ENCODE data around the gene HIRA.
A peak's percentile ranks its signal among the peaks of the same experiment; 100 is the strongest.
"Not testable (repeated sequence)": the region's sequence is repeated elsewhere in the genome, so short reads cannot be mapped to it uniquely, and the experiment has no call there.

HIRA gene

DNA sequence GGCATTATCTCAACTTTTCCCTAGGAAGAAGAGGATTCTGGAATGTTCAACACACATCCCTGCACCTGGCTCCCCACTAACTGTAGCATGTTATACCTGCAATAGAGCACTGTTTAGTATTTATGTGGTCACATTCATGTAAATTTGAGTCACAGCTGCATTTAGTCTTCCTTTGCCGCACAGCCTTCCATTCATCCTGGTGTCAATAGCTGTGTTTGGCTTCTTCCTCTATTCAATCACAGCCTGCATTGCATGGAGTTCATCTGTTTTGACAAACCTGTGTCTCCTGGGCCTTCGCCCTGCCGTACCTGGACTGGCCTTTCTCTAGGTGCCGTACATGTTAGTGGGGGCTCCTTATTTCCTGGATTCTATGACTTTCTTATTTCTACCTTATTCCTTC is 20.0 kb upstream of the HIRA start:
- Mint-ChIP-seq H3K27ac (no peak overlapping the region), H3K36me3 (peaks cover 48% of the 10 kb centered on the region), H3K4me3 (no peak overlapping the region), H3K9me3 (no peaks in the 10 kb centered on the region), H3K4me1 (peaks cover 21% of the 10 kb centered on the region), H3K27me3 (no peaks in the 10 kb centered on the region)
- ATAC-seq = no peak

DNA sequence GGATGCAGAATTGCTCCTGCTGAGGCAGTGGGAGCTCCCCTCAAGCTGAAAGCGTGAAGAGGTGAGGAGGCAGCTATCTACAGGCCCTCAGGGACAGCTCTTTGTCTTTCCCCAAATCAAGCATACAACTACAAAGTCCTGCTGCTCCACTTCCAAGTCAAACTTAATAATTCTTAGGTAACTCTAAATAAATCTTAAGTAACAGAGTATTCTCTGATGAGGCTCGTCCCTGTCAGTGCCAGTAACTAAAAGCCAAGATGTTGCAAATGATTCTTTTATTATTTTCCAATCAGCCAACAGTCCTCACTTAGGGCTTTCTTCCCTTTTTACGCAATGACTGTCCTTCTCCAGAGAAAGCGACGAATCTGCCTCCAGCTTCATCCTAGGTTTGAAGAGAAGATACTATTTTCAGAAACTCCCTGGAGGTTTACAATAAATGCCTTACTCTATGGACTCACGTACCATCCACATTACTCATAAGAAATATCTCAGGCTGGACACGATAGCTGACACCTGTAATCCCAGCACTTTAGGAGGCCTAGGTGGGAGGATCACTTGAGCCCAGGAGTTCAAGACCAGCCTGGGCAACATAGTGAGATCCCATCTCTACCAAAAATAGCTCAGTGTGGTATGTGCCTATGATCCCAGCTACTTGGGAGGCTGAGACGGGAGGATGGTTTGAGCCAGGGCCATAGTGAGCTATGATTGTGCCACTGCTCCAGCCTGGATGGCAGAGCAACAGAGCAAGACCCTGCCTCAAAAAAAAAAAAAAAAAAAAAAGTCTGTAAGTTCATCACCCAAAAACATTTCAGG is 19.0 kb upstream of the HIRA start:
- no peaks in the 10 kb centered on the region for H3K27me3 Mint-ChIP-seq
- H3K36me3 Mint-ChIP-seq = peaks cover 44% of the 10 kb centered on the region
- ATAC-seq = no peak
- H3K4me3 Mint-ChIP-seq = no peak overlapping the region
- H3K27ac Mint-ChIP-seq = no peak overlapping the region
- peaks cover 29% of the 10 kb centered on the region for H3K4me1 Mint-ChIP-seq
- H3K9me3 Mint-ChIP-seq = no peaks in the 10 kb centered on the region

DNA sequence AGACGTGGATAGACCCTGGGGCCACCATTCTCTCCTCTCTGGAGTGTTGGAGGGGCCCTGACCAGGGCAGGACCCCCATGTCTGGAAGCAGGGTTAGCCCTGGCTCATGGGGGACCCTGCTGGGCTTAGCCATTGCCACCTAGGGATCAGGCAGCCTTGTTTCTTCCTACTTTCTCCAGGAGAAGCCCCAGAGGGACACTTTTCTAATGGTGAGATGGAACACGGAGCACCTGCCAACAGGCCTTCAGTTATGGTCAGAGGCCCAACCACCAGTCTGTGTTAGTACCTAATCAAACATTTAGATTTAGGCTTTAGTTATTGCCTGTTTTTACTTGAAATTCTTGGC is 17.9 kb upstream of the HIRA start:
- Mint-ChIP-seq H3K27me3 (no peaks in the 10 kb centered on the region), H3K9me3 (no peaks in the 10 kb centered on the region), H3K27ac (no peak overlapping the region), H3K4me1 (peaks cover 39% of the 10 kb centered on the region), H3K4me3 (no peak overlapping the region), H3K36me3 (peaks cover 37% of the 10 kb centered on the region)
- no peak for ATAC-seq

DNA sequence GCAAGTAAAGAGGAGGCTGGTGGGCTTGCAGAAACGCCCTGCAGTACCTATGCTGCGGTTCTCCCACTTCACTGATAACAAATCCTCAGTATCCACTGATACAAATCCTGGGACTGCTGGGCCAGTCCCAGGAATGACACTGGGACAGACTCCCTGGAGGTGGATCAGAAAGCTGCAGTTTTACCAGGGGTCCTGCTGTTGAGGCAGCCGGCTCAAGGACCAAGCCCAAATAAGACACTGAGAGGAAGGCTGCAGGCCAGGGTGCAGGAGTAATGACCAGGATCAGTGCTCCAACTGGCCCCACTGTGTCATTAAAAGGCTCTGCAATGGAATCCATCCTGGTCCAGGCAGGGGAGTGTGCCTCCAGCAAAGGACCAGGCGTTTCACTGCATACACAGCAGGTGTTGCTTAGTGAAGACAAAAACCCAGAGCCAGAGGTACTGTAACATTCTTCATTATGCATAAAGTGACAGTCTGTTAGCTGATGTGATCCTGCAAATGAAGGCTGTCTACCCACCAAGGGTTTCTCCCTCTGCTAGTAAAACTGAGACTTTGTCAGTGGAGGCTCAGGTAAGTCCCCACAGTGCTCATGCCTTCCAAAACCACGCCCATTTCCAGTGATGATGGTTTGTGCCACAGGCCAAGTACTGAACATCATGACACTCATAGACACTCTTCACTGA is 17.3 kb upstream of the HIRA start:
- Mint-ChIP-seq H3K4me3 (peak overlapping the region; percentile 42), H3K9me3 (no peaks in the 10 kb centered on the region), H3K27me3 (no peaks in the 10 kb centered on the region), H3K36me3 (peaks cover 37% of the 10 kb centered on the region), H3K4me1 (peaks cover 44% of the 10 kb centered on the region), H3K27ac (peak overlapping the region; percentile 87)
- ATAC-seq = peak; percentile 4

DNA sequence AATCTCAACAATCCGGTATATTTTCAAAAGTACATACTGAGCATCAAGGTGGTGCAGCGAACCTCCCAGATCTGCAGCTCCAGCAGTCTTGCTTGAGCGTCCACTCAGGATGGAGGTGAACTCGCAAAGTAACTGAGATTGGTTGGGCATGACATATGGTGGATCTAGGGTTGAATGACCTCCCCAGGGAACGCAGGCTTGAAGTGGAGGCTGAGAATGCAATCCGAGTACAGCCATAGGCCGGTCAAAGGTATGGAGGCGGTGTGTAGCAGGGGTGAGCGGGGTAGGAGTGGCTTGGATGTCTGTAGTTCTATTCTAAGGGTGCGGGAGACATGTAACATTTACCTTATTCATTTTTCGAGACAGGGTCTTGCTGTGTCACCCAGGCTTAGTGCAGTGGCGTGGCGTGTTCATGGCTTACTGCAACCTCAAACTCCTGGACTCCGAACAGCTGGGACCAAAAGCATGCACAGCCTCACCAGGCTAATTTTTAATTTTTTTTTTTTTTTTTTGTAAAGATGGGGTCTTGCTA is 16.6 kb upstream of the HIRA start:
- peak overlapping the region; percentile 87 for H3K27ac Mint-ChIP-seq
- peak overlapping the region; percentile 84 for H3K4me3 Mint-ChIP-seq
- H3K9me3 Mint-ChIP-seq = no peaks in the 10 kb centered on the region
- H3K4me1 Mint-ChIP-seq = peaks cover 51% of the 10 kb centered on the region
- no peaks in the 10 kb centered on the region for H3K27me3 Mint-ChIP-seq
- H3K36me3 Mint-ChIP-seq = peaks cover 37% of the 10 kb centered on the region
- ATAC-seq = peak; percentile 85

DNA sequence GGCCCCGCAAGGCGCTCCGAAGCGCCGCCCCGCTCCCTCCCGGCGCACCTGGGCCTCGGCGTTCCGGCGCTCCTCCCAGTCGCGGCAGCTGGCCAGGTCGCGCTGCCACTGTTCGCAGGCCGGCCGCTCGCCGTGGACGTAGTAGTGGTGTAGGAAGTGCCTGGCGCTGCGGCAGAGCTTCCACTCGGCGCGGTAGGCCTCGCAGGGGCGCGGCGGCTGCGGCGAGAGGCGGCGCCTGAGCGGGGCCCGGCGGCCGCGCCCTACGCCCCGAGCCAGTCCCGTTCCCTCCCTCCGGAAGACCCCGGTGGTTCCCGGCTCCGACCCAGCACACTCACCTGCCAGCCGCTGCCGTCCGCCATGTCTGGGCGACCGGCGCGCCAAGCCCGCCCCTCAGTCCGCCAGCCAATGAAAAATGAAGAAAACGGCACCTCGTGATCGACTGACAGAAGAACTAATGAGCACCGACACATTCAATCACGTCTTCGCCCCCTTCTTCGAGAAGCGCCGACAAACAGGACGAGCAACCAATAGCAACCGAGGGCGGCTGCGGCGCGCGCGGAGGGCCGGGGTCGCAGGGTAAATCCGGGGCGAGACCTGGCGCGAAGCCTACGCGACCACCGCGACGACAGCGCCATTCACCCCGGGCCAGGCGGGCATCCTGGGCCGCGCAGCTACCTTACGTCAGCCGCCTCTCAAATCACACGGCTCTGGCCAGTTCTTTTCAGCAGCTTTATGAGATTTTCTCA is 16.0 kb upstream of the HIRA start, which contains the start of gene C22orf39:
C22orf39 (minus strand) TSS at position 382 of the 746 bp plus-strand sequence; CDS start at position 359, 23 bp downstream.
- peaks cover 32% of the 10 kb centered on the region for H3K36me3 Mint-ChIP-seq
- H3K27ac Mint-ChIP-seq = peak within 1 kb of the TSS; percentile 87
- H3K4me3 Mint-ChIP-seq = peak within 1 kb of the TSS; percentile 84
- H3K4me1 Mint-ChIP-seq = peaks cover 53% of the 10 kb centered on the region
- no peaks in the 10 kb centered on the region for H3K9me3 Mint-ChIP-seq
- ATAC-seq = peak; percentile 94
- no peaks in the 10 kb centered on the region for H3K27me3 Mint-ChIP-seq

DNA sequence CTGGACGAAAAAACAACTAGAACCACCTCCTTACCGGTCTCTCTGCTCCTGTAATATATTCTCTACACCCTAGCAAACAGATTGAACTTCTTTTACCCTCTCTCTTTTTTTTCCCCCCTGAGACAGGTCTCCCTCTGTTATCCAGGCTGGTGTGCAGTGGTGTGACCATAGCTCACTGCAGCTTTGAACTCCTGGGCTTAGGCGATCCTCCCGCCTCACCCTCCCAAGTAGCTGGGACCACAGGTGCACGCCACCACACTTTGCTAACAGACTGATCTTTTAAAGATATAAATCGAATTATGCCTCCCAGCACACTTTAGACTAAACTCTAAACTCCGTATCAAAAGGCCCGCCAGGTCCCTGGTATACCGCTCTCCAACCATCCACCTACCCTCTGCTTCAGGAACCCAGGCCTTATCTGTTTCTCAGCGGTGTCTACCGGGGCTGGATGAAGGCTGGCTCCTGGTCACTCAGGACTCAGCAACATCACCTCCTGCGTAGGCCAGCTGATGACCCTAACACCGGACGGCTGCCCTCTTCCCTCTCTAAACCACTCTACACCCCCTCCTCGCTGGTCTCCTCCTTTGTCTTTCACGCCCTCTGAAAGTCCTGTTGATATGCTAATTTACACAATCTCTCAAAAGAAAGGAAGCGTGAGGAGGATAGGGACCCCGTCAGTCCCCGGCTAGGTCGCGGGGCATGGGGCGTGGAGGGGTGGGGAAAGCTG is 15.2 kb upstream of the HIRA start:
- Mint-ChIP-seq H3K4me3 (peak overlapping the region; percentile 84), H3K27me3 (no peaks in the 10 kb centered on the region), H3K4me1 (peaks cover 53% of the 10 kb centered on the region), H3K27ac (peak overlapping the region; percentile 87), H3K9me3 (no peaks in the 10 kb centered on the region), H3K36me3 (peaks cover 31% of the 10 kb centered on the region)
- ATAC-seq = no peak

DNA sequence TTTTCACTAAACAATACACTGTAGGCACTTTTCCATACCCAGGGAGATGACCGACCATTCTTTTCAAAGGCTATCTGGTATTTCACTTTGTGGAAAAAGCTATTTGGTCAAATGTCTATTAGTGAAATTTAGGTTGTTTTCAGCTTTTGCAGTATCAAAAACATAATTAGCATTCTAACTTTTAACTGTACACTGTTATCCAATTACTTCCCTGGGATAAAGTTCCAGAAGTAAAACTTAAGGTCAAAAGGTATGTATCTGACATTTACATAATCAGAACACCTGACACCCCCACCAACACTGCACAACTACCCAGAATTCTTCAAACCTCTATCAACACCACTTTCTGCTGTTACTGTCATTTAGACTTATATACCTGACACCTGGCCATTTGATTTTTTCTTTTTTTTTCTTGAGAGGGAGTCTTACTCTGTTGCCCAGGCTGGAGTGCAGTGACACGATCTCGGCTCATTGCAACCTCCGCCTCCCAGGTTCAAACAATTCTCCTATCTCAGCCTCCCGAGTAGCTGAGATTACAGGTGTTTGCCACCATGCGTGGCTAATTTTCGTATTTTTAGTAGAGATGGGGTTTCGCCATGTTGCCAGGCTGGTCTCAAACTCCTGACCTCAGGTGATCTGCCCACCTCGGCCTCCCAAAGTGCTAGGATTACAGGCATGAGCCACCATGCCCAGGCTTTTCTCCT is 13.9 kb upstream of the HIRA start:
- H3K36me3 Mint-ChIP-seq = peaks cover 29% of the 10 kb centered on the region
- not testable (repeated sequence) for ATAC-seq, H3K27ac Mint-ChIP-seq, H3K27me3 Mint-ChIP-seq, H3K4me3 Mint-ChIP-seq, H3K9me3 Mint-ChIP-seq
- peaks cover 58% of the 10 kb centered on the region for H3K4me1 Mint-ChIP-seq

DNA sequence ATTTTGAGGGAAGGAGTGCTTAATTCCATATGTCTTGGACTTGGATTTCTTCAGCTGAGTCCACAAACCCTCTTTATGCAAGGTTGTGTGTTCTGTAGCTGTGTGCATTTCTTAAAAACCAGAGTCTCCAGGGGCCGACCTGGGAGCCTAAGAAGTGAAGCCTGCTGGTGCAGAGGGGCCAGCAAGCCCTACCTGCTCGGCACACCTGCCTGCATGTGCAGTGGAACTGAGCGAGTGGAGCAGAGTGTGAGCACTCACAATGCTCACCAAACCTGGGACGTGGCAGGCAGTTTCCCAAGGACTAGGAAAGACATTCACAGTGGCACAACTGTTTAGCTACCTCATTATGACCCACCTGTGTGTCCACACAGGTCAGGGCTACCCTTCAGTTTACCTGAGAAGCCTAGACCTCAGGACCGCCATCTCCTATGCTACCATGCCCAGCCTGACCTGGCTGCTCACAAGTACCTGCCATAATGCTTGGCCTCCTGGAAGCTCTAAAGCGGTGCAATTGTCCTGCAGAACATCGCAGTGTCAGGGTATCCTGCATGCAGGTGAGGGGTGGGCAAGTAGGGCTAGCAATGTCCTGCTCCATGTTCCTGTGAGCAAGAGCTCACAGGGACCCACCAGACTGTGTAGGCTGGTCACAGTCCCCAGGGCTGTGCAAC is 12.1 kb upstream of the HIRA start:
- no peak for ATAC-seq
- Mint-ChIP-seq H3K9me3 (no peaks in the 10 kb centered on the region), H3K4me1 (peaks cover 53% of the 10 kb centered on the region), H3K27me3 (no peaks in the 10 kb centered on the region), H3K36me3 (peaks cover 29% of the 10 kb centered on the region), H3K4me3 (no peak overlapping the region), H3K27ac (peak overlapping the region; percentile 32)

DNA sequence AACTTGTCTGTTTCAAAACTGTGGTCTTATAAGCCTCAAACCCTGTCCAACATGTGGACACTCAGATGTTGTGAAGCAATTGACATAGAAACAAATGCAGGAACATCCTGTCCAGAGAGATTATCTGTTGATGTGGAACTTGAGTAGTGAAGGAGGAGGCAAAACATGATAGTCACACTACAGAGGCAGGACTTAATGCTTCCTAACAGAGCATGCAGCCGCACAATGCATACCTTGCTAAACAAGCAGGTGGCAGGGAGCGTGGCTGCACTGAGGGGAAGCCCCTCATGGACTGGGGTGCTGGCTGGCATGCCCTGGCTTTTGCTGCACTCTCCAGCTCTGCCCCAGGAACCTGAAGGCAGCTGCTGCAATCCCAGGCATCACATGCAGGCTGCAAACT is 10.6 kb upstream of the HIRA start:
- no peak for ATAC-seq
- H3K4me3 Mint-ChIP-seq = no peak overlapping the region
- peak overlapping the region; percentile 22 for H3K27ac Mint-ChIP-seq
- H3K9me3 Mint-ChIP-seq = no peaks in the 10 kb centered on the region
- H3K36me3 Mint-ChIP-seq = peaks cover 36% of the 10 kb centered on the region
- no peaks in the 10 kb centered on the region for H3K27me3 Mint-ChIP-seq
- H3K4me1 Mint-ChIP-seq = peaks cover 44% of the 10 kb centered on the region

DNA sequence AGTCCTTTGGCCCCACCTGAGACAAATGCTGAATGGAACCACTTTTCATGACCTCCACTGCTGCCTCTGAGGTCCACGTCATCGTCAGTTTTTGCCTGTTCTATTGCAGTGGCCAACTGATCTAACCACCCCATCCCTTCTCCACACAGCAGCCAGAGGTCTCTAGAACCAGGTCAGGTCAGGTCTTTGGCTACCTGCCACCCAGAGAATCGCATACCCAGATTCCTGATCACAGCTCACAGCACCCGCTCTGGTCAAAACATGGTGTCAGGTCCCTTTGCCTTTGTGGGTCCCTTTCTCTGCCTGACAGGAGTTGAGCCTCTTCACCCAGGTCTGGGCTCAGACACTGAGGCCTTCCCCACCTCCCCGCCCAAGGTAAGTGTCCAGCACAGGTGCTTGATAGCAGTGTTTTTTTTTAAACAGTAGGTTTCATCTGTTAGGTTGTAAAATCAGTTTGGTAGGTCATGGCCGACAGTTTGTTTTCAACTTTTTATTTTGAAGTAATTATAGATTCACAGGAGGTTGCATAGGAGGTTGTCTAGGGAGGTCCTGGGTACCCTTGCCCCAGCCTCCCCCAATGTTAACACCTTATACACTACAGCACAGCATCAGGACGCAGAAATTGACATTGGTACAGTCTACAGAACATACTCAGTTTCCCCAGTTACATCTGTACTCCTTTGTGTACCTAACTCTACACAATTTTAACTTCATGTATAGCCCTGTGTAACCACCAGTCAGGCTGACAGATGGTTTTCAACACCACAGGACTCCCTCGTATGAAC is 9.1 kb upstream of the HIRA start:
- Mint-ChIP-seq H3K4me3 (no peak overlapping the region), H3K9me3 (no peaks in the 10 kb centered on the region), H3K36me3 (peaks cover 30% of the 10 kb centered on the region), H3K27ac (peak overlapping the region; percentile 49), H3K27me3 (no peaks in the 10 kb centered on the region), H3K4me1 (peaks cover 38% of the 10 kb centered on the region)
- no peak for ATAC-seq

DNA sequence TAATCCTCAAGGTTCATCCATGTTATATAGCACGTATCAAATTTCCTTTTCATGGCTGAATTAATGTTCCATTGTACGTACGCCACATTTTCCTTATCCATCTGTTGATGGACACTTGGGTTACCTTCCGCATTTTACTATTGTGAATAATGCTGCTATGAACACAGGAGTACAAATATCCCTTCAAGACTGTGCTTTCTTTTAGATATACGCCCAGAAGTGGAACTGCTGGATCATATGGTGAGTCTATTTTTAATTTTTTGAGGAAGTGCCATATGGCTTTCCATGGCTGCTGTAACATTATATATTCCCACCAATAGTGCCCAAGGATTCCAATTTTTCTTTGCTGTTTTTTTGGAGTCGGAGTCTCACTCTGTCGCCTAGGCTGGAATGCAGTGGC is 6.8 kb upstream of the HIRA start:
- no peak overlapping the region for H3K4me3 Mint-ChIP-seq
- H3K4me1 Mint-ChIP-seq = peaks cover 39% of the 10 kb centered on the region
- H3K27me3 Mint-ChIP-seq = no peaks in the 10 kb centered on the region
- no peaks in the 10 kb centered on the region for H3K9me3 Mint-ChIP-seq
- peaks cover 23% of the 10 kb centered on the region for H3K36me3 Mint-ChIP-seq
- ATAC-seq = no peak
- no peak overlapping the region for H3K27ac Mint-ChIP-seq

DNA sequence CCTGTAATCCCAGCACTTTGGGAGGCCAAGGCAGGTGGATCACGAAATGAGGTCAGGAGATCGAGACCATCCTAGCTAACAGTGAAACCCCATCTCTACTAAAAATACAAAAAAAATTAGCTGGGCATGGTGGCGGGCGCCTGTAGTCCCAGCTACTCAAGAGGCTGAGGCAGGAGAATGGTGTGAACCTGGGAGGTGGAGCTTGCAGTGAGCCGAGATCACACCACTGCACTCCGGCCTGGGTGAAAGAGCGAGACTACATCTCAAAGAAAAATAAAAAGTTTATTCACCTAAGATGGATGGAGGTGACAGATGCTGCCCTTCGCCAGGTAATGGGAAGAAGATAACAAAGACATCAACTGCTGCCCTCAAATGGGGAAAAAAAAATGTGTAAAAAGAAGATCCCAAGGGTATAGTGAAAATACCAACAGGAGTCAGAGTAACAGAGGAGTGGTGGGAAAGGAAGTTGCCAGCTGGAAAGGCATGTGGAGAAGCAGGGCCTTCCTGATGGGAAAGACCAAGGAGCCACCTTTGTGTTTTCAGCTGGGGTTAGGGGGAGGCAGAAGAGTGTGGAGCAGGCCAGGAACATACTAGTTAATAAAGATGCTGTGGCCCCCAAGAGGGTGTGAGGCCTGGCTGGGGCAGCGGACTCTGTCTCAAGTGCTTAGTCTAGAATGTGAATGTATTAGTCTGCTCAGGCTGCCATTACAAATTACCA is 5.1 kb upstream of the HIRA start:
- H3K4me3 Mint-ChIP-seq, ATAC-seq, H3K9me3 Mint-ChIP-seq, H3K27me3 Mint-ChIP-seq: not testable (repeated sequence)
- peaks cover 43% of the 10 kb centered on the region for H3K4me1 Mint-ChIP-seq
- peaks cover 15% of the 10 kb centered on the region for H3K36me3 Mint-ChIP-seq
- peak overlapping the region; percentile 1 for H3K27ac Mint-ChIP-seq

Measured in stimulated activated memory B cell treated with anti-CD40 and anti-IgM and Interleukin-4, amounts not matched to agents 10 μg/mL and 1 μg/mL and 100 μg/mL, for 72 hours (primary cell).